CD1c-positive myeloid dendritic cell (primary cell): ENCODE measurements around the gene RAI14.
A peak's percentile ranks its signal among the peaks of the same experiment; 100 is the strongest.

Experiments used
- DNase-seq: peaks from one replicate; pipeline ENCODE4 v3.0.0-alpha.2; 2016; ENCODE audit errors: extremely low spot score

Gene RAI14

DNA sequence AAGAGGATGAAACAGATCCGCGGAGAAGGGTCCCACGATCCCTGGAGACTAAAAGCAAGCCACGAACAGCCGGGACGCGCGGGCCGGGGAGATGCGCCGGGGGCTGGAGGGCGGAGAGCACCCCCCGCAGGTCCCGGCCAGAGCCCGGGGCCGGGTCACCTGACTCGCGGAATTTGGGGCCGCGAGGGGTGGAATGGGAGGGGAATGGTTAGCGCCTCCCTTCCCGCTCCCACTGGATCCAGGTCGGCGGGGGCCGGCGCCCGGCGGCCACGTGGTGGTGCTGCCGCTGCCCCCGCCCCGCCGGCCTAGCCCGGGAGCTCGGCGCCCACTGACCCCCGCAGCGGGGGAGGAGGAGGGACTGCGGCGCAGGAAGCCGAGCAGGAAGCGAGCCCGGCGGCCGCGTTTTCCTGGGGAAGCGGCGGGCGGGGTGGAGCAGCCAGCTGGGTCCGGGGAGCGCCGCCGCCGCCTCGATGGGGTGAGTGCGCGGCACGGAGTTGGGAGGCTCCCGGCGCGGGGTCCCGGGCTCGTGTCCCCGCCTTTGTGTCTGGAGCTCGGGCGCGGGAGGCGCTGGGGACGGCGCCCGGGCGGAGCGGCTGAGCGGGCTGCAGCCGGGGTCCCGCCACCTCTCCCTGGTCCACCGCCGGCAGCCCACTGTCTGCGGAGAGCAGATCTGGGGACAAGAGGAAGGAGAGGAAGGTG, at the start of gene RAI14:
TSS of gene RAI14 (plus strand) at position 328 of the 699 bp plus-strand sequence. CDS start 30,592 bp downstream, outside the sequence.
- peak; percentile 51 for DNase-seq

DNA sequence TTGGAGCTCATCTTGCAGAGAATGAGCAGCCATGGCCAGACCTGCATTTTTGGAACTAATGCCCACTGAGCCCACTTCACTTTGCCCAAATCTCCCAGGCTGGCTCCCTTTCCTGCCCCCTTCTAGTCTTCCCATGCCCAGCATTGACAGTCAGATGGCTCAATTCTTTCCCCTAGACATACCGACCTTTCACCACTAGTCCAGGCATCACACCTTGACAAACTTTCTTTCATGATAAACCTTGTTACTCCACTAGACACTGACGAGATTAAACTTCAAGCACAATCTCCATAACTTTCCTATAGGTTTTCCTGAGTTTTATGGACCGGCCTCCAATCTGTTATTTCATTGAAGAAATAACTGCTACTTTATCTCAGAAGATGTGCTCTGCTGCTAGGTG, 47.8 kb upstream of the RAI14 start:
- DNase-seq, result no peak

DNA sequence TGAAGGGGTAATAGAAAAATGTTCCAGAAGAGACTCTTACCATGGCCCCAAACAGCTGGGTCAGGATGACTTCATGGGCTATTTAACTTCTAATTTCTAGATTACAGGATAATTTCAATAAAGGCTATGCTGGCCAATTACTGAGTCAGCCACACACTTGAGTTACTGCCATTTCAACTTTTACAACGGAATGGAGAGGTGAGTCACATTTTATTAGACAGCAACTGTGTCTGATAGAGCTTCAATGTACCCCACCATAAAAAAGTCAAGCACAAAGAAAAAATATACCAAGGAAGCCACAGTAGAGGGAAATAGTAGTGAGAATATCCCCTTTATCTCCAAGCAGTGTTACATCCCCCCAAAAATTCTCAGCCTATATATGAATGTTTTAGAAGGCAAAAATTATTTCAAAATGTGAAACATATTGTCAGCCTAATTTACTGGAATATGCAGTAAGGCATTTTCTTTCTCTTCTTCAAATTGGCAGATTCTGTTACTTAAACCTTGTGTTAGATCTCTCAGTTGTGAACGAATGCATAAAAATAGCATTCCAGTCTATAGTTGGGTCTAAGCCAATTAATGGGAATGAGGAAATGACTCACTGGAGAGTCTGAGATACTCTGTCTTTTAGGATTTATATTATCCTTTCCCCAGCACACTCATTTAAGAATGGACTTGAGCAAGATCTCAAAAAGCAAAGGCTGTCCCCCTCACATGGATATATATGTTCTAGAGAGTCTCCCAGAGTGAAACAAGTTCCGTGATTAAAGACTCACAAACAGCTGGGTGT, 47.1 kb upstream of the RAI14 start:
- DNase-seq, result no peak

DNA sequence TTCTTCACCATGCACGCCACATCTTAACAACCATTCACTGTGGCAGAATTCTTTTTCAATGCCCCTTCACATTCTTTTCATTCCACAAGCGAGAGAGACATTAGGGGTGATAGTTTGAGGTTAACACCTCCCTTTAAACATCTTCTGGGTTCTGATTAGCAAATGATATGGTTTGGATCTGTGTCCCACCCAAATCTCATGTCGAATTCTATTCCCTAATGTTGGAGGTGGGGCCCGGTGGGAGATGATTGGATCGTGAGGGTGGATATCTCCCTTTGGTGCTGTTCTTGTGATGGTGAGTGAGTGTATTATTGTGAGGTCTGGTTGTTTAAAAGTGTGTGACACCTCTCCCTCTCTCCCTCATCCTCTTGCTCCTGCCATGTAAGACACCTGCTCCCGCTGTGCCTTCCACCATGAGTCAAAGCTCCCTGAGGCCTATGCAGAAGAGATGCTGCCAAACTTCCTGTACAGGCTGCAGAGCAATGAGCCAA, 46.1 kb upstream of the RAI14 start:
- no peak for DNase-seq

DNA sequence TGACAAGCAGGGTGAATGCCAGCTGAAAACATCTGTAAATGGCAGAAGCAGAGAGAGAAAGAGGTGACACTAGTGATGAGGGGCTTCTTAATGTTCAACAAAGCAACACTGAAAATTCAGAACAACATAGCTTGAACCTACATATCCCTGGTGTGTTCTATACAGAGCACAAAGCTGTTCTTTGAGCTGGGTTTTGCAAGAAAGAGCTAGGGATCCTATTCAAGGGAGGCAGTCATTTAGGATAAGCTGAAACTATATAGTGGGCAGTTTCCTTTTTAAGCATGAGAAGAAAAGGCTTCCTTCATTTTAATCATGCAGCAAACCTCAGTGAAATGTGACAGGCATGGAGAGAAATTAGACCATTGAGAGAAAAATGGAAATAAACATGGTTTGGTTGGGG, 45.6 kb upstream of the RAI14 start:
- DNase-seq, result no peak

DNA sequence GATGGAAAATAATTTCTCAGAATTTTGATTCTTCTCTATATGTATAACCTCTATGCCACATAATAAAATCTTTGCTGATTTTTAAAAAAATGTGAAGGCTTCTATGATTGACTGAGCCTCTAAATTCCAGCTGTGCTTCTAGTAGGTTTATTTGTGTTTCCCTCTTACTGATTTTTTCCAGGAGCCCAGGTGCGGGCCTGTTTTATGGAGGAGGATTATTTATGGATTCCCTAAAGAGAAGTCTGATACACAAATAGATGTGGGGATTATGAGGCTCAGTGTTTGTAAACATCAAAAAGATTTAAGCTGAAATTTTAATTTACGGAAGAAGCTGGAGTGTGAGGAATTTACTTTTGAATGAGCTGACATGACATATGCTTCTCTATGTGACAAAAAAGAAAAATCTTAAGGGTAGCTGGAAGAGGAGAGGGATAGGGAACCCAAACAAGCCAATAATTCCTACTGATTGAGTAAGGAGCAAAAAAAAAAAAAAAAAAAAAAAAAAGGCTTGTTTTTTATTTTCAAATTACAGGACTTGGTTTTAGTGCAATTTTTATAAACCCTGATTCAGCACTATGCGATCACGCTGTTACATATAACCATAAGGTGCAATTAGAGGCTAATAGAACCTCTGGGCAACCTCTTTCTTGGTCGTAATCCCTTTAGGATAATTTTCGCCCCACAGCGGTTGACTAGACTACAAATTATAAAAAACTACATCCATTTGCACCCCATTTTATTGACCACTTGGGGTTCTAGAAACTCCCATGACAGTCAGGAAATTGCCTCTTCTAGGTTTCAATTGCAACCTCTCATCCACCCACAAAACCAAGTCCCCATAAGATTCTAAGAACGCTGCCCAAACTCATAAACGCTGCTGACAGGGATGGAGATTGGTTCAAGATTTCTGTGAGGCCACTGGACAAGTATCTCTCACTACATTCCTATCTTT, 44.4 kb upstream of the RAI14 start:
- no peak for DNase-seq

DNA sequence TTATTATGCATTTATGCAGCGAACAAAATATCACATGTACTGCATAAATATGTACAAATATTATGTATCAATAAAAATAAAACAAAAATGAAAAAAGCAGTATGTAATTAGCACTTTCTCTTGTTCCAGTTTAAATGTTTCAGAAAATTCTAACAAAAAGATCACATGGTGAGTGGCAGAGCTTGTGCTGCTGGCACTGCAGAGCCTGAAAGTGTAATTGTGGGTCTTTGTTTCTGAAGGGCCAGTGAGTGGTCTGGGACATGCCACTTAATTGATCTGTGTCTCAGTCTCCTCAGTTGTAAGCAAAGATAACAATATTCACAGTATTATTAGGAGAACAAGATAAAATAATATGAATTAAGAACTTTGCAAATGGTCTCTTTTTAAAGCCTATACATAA, 39.5 kb upstream of the RAI14 start:
- DNase-seq, result no peak

DNA sequence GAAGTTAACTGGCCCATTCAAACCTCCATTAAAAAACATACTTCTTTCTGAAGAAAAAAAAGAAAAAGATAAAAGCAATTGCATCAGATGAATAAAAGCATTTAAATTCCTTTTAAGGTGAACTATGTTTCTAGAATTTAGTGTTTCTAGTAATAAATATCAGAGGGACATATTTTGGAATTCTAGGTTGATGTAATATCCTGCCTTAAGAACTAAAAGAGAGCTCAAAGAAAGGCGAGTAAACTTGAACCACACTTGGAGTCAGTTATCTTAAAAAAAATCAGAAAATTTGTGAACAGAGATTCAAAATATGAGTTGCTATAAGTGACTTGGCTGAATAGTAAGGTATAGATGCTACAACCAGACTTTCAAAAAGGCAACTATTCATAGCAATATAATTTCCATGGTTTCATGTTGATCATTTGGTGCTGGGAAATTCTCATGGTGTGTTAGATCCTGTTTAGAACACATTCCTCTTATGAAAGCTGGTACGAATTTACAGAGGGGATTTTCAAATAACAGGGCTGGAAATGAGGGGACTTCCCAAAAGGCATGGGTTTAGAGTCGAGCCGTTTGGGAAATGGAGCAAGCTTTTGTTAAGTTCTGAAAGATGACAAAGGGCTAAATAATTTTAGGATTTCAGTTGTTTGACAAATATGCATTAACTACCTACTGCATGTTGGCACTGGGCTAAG, 37.6 kb upstream of the RAI14 start:
- no peak for DNase-seq

DNA sequence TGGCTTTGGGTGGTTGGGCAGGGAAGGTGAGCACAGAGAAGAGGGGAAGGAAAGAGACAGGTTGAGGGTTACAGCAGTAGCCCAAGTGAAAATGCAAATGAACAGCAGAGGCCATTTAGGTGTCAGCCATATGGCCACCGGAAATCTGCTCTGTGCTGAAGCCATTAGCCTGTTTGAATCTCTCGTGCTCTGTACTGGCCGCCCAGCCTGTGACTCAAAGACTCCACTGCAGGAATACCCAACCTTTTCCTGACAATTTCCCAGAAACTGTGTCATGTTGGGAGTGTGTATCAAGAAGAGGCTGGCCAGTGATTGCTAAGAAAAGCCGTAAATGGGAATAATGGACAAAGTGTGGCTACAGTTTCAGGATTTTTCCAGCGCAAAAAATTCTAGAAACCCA, 35.9 kb upstream of the RAI14 start:
- no peak for DNase-seq

DNA sequence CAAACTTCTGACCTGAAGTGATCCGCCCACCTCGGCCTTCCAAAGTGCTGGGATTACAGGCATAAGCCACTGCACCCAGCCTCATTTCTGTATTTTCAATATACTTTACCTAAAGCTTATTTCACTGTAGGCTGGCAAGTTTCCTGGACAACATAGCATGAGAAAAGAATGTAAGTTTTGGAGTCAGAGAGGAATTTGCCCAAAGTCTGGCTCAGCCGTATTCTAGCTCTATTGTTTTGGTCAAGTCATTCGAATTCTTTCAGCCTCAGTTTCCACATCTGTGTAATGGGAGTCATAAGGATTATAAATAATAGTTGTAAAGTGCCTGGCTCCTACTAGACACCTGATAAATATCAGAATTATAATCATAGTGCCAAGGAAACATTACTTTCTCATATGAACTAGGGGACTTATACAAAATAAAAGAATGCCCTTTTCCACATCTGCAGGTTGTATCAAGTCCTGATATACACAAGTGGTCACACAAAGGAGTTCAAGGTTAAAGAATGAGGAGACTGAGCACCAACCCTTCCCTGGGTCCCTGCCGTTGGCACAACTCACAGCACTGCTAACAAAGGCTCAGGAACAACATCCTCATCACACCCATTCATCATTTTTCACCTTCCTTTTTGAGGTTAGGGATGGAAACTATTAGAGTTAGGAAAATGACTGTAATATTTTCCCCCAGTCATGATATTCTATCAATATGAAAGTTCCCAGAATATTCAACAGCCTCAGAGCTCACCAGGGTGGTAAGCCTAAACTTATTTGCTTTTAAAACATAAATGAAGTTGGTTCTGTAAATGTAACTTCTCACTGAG, 34.6 kb upstream of the RAI14 start:
- no peak for DNase-seq

DNA sequence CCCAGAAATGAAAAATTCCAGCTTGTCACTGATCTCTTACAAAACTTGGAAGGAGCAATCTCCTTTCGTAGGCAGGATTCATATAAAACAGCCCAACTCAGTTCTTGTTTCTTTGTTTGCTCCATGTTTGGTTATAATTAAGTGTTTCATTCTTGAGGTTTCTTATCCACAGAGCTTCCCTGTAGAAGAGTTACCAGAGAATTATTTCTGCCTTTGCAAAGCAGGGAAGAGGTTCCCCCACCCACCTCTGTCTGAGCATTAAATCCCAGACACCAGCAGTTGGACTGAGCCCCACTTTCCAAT, 34.1 kb upstream of the RAI14 start:
- no peak for DNase-seq

DNA sequence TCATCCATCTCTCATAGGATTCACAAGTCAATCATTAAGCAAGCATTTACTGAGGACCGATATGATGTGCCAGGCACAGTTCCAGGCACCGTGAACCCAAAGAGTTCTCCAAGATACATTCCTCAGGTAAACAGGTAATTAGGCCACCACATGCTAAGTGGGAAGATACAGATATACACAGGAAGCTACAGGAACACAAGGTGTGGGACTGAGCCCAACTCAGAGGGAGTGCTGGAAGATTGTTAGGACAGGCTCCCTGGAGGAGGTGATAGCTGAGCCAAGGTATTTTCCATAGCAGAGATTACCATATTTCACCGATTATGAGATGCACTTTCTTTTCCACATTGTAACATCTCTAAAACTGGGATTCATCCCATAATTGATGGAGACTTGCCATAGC, 31.4 kb upstream of the RAI14 start:
- no peak for DNase-seq

DNA sequence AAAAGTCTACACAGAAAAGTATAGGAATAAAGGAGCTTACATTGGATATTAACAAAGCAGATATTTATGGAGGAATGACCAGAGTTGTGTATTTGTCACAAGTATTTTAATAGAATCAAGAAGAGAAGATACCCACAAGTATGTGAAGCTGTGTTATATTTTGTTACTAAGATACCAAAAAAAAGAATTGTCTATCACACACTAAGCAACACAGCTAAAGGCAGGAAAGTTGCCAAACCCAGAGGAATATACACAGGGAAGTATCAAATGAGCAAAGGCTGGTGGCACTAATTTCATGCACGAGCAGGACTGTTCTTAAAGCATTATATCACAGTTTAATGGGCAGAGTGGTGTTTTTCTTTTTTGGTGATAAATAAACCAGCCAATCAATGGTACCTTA, 30.9 kb upstream of the RAI14 start:
- DNase-seq, result no peak

DNA sequence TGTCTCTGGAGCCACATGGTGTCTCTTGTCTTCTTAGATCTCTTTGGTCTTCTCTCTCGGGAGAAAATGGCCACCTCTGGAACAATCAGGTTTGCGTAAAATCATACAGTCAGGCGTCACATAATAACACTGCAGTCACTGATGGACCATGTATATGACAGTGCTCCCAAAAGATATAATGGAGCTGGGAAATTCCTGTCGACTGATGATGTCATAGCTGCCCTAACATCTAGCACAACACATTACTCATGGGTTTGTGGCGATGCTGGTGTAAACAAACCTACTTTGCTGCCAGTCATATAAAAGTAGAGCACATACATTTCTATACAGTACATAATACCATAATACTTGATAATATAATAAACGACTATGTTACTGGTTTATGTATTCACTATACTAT, 30.1 kb upstream of the RAI14 start:
- DNase-seq, result no peak

DNA sequence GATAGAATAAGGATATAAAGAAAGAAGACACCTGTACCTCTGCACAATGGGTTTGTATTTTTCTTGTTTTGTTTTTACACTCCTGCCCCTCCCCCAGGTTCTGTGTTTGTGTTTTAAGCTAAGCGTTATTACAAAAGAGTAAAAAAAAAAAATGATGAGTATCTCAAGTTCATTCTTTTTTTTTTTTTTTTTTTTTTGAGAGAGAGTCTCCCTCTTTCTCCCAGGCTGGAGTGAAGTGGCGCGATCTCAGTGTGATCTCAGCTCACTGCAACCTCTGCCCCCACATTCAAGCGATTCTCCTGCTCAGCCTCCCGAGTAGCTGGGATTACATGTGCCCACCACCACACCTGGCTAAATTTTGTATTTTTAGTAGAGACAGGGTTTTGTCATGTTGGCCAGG, 29.4 kb upstream of the RAI14 start:
- DNase-seq, result no peak

DNA sequence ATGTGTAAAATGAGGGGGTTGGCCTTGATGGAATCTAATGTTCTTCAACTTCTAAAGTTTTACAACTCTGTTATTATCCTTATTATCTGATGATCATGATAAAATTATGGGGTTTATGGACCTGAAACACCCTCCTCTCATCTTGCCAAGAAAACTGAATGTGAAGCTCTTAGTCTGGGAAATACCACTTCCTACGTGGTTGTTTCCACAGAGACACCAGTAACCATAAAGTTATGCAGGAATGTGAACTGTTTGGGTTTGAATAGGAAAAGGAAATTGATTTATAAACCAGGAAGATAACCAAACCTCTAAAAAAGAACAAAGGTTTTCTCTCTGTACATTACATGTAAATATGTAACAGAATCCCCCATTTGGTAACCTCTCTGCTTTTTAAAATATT, 28.3 kb upstream of the RAI14 start:
- no peak for DNase-seq

DNA sequence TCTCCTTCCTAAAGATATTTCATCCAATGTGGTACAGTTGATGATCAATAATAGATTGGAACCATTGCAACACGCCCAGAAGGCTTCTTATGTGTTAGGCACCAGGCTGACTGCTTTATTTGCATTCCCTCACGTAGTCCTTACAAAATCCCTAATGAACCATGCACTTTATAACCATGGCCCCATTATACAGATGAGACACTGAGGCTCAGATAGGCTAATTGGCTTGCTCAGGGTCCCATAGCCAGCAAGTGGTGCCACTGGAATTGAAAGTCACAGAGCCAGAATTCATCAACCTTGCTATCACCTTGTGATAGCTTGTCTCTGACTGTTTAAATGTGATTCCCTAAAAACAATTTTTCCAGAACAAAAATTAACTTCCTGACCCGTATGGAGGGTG, 27.8 kb upstream of the RAI14 start:
- DNase-seq, result no peak

DNA sequence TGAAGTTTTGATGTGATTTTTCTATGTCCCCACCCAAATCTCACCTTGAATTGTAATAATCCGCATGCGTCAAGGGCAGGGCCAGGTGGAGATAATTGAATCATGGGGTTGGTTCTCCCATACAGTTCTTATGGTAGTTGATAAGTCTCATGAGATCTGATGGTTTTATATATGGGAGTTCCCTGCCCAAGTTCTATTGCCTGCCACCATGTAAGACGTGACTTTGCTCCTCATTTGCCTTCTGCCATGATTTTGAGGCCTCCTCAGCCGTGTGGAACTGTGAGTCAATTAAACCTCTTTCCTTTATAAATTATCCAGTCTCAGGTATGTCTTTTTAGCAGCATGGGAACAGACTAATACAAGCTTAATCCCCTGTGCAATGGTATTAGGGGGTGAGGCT, 25.5 kb upstream of the RAI14 start:
- no peak for DNase-seq

DNA sequence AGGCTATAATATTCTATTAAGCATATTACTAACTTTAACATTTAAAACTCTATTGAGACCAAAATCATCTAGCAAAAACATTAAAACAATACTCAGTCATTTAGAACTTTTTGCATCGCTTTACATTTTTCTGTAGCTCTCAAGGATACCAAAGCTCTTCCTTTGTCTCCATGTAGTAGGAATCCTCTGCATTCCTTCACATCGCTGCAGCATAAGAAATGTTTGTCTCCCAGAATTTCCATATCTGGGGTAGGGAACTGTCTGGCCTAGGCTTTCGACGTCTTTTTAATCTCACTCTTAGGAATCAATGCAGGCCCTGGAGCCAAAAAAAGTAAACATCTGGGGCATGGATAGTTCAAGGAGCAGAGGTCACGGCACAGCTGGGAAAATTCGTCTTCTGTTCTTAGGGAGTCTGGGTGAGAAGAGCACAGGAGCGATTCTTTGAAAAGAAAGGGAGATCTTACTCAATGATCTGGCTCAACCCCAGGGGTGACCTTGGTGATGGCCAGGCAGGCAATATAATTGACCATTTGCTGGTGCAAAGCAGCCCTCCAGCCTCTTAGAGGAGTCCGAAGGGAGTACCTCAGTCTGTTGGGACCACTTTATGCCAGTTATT, 23.2 kb upstream of the RAI14 start:
- DNase-seq, result no peak

DNA sequence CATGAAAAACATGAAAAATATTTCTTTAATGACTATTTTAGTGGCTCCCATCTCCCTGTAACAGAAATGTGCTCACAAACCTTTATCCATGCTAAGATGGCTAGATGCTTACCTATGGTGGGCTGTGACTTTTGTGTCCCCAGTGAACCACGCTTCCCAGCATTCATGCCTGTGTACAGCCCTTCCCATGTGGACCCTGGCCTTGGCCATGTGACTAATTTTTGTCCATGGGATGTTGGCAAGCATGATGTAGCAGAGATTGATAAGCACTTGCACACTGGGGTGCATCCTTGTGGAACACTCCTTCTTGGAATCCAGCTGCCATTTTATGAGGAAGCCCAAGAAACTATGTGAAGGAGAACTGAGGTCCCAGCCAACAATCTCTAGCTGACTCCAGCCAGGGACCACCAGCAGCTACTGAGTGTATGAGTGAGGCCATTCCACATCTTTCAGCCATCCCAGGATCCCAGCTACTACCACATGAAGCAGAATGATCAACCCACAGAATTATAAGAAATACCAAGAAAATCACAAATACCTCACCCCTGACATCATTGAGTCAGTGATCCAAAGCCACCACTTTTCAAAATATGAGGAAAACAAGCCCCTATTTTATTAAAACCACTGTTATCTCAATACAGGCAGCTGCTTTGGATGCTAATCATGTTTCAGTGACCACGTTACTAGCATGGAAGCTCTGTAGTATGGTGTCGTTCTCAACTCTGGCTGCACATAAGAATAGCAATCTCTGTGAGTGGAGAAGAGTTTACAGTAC, 16.1 kb upstream of the RAI14 start:
- DNase-seq, result no peak
